ENCODE data around the gene SCN1B.

The SCN1B gene

GRCh38 chr19:35075202-35076025 is 45.1 kb downstream of the SCN1B start:
- no peak for DNase-seq

- DNase-seq: no peak
Observed at GRCh38 chr19:35076026-35076370, 45.7 kb downstream of the SCN1B start.

GRCh38 chr19:35076657-35077056 is 46.4 kb downstream of the SCN1B start:
- no peak for DNase-seq

- DNase-seq: no peak
Observed at GRCh38 chr19:35077411-35078223, 47.3 kb downstream of the SCN1B start.

GRCh38 chr19:35079826-35080225 is 49.6 kb downstream of the SCN1B start:
- no peak for DNase-seq

- no peak for DNase-seq
Observed at GRCh38 chr19:35080613-35081170, 50.4 kb downstream of the SCN1B start.

- DNase-seq: no peak
Observed at GRCh38 chr19:35081201-35081600, 50.9 kb downstream of the SCN1B start.

- DNase-seq: no peak
Observed at GRCh38 chr19:35083691-35084508, 53.6 kb downstream of the SCN1B start.

- no peak for DNase-seq
Observed at GRCh38 chr19:35084509-35084762, 54.2 kb downstream of the SCN1B start.

- no peak for DNase-seq
Observed at GRCh38 chr19:35085947-35086346, 55.7 kb downstream of the SCN1B start.

GRCh38 chr19:35086455-35086854 is 56.2 kb downstream of the SCN1B start:
- DNase-seq: no peak

GRCh38 chr19:35087393-35087792 is 57.1 kb downstream of the SCN1B start:
- DNase-seq: no peak

GRCh38 chr19:35088131-35088913 is 58.1 kb downstream of the SCN1B start:
- peak; percentile 96 for DNase-seq

- DNase-seq: no peak
Observed at GRCh38 chr19:35089554-35089953, 59.3 kb downstream of the SCN1B start.
